GM12875 (cell line): ENCODE measurements around the gene MTRR.
A peak's percentile ranks its signal among the peaks of the same experiment; 100 is the strongest.

Experiments
- H3K4me3 ChIP-seq: one replicate; pipeline ENCODE4 v1.5.1; 2011; ENCODE audit warnings: low read depth, low read length, control low read depth
- TF ChIP-seq, protein P1 (sequence below): IDR thresholded peaks from 2 replicates; pipeline ENCODE4 v1.5.1; 2011; ENCODE audit warnings: low read depth, mild to moderate bottlenecking, control low read depth, inconsistent platforms, low read length, moderate library complexity, borderline replicate concordance; ENCODE audit not compliant: insufficient read depth

Gene MTRR

GRCh38 chr5:7925961-7926695 is 57.2 kb downstream of the MTRR start:
- H3K4me3 ChIP-seq = no peak overlapping the region
- TF ChIP-seq, protein P1, sequence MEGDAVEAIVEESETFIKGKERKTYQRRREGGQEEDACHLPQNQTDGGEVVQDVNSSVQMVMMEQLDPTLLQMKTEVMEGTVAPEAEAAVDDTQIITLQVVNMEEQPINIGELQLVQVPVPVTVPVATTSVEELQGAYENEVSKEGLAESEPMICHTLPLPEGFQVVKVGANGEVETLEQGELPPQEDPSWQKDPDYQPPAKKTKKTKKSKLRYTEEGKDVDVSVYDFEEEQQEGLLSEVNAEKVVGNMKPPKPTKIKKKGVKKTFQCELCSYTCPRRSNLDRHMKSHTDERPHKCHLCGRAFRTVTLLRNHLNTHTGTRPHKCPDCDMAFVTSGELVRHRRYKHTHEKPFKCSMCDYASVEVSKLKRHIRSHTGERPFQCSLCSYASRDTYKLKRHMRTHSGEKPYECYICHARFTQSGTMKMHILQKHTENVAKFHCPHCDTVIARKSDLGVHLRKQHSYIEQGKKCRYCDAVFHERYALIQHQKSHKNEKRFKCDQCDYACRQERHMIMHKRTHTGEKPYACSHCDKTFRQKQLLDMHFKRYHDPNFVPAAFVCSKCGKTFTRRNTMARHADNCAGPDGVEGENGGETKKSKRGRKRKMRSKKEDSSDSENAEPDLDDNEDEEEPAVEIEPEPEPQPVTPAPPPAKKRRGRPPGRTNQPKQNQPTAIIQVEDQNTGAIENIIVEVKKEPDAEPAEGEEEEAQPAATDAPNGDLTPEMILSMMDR = no peak

DNA sequence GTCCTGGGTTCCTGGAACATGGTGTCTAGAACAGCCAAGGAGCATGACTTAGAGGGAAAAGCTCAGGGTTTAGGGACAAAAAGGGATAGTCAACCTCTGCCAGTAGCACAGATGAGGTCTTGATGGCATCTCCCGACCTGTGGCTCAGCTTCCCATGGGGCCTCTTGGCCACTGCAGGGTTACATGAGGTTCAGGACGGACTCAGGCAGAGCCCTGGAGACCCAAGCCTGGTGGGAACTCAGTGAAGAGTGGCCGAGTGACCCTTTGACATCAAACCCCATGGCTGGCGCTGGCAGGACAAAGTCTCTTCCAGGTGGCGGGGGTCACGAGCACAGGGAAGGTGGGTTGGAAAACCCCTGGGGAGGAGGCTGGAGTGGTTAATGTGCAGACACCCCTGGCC is 57.8 kb downstream of the MTRR start:
- H3K4me3 ChIP-seq = no peak overlapping the region

DNA sequence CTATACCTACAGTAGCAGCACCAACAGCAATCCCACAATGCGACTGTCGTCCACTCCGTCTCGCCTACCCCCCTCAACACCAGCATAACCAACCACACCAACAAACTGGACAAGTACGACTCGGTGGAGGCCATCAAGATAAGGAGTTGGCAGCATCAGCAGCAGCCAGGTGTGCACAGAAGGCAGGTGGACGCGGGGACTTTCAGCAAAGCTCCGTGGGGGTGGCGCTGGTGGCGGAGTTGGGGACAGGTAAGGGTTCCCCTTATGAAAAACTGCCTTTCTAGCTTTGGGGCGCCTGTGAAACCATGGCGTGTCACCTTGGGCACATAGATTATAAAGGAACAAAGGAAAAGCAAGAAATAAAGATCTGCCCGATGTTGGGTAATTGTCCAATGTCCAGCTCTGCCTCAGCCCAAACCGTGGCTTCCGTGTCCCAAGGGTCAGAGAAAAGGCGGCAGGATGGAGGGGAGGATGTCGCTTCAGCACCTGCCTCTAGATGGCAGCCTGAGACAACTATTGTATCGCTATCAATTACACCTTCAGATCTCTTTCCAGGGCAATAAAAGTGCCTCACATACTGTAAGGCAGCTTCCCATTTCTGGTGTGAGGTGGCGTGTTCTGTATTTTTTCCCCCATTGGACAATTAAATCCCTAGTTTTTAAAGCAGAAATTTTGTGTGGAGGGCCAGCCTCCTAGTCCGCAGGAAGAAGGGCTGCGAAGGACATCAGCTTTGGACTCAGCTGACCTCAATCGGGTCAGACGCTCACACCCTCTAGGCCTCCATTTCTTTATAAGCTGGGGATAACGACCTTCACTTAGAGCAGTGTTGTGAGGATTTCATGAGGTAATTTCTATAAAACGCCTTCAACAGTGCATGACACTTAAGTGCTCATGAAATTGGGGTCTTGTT is 58.8 kb downstream of the MTRR start:
- TF ChIP-seq, protein P1 = peak; percentile 68; the same call in 1 of the 2 replicates
- H3K4me3 ChIP-seq = no peak overlapping the region

More for the DNA sequence above, 57.8 kb downstream of the MTRR start:
- TF ChIP-seq, protein P1 = no peak

- no peak overlapping the region for H3K4me3 ChIP-seq
- TF ChIP-seq, protein P1 = no peak
Observed at GRCh38 chr5:7930011-7930410, 61.1 kb downstream of the MTRR start.

DNA sequence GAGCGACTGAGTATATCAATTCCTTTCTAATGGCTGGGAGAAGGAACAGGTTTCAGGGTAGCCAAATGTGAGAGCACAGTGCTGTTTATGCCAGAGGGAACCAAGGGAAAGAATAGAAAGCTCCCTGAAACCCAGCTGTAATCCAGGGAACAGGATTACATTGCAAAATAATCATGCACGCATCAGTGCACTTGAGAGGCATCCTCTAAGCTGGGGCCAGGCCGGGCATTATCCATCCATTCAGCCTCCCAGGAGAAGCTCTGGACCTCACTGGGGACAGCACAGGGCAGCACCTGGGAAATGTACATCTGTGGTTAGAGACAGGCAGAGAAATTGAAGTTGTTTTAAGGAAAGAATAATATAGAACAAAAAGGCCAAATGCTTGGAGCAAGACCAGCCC is 72.7 kb downstream of the MTRR start:
- TF ChIP-seq, protein P1 = no peak
- H3K4me3 ChIP-seq = no peak overlapping the region

- TF ChIP-seq, protein P1 = no peak
Observed at GRCh38 chr5:7947301-7947700, 78.4 kb downstream of the MTRR start.

More at GRCh38 chr5:7947301-7947700, 78.4 kb downstream of the MTRR start:
- no peak overlapping the region for H3K4me3 ChIP-seq
